Islet precursor cell (in vitro differentiated cells): ENCODE measurements around the gene MEIOC.
"Not testable (repeated sequence)": the region's sequence is repeated elsewhere in the genome, so short reads cannot be mapped to it uniquely, and the experiment has no call there.

Experiments
- DNase-seq: peaks from one replicate; pipeline ENCODE4 v3.0.0-alpha.2; 2018

MEIOC gene

DNA sequence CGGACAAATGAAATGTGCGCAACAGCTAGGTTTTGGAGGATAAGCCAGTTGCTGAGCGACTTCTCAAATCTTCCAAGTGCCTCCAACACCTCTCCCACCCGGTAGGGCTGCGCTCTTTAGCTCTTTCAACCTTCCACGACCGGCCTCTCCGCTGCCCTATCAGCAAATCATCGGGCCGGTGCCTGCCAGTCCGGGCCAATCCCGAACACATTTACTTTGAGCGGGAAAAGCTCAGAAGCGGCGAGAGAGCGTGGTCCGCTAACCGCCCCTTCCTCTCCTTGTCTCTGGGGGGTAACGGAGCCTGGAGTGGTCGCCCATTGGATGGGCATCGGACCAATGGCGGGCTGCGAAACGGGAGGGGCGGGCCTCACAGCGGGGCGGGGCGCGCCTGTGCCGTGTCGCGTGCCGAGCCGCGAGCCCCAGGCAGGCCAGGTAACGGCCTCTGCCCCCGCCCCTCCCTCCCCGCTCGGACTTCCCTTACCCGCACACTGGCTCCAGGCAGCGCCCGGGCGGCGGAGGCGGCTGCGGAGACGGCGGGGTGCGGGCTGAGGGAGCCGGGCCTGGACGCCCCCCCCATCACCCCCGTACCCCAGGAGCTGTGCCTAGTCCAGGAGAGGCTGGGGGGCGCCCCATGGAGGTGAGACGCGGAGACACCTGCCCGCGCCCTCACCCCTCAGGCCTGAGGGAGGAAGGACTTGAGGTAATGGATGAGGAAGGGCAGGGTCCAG lies at the start of gene MEIOC:
MEIOC (plus strand) TSS at position 486 of the 728 bp plus-strand sequence; CDS start at position 632, 146 bp downstream.
- peak; percentile 88 for DNase-seq

DNA sequence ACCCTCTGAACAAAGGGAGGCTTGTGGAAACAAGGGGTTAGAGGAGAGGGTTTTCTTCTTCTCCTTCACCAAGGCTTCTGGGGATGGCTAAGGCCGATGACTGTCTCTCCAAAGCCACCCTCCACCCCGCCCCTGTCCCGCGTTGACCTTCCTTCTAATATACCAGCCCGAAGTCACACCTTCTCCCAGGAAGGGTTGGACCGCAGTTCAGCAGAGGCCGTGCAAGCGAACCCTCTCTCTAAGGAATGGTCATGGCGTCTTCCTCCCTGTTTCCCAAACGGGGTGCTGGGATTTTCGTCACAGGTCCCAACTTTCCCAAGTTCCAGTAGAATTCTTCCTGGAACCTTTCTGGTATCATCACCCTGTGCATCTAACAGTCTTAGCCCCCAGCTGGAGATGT lies 49.6 kb upstream of the MEIOC start:
- DNase-seq, result no peak

DNA sequence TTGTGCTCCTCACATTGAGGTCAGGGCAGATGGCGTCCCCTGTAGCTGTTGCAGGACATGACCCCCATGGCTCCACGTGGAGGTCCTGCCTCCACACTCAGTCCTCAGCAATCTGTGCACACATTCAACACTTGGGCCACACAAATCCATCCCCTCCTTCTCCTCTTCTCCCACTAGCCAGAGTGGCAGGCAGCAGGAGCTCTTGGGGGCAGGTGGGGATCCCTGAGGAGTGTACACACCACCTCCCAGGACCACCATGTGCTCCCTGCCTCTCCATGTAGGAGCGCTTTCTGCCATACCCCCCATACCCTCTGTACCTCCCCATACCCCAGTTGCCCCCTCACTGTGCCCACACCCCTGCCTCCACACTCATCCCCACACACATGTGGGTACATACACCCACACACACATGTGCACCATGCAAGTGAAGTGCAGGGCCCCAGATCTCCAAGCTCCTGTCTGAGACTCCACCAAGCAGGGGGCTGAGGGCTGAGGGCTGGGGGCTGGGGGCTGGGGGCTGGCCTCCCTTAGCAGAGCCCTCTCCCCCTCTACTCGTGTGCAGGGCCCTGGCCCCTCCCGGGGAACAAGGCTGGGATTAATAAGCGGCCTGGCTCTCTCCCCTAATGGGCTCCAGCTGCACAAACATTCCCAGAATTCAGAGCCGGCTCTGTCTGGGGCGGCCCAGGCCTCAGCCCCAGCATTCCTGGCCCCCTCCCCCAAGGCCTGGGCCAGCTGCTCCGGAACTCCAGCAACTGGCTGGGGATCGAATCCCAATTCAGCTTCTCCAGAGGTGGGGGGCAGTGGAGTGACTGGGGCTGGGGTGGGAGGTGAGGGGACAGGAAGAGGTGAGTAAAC lies 48.2 kb upstream of the MEIOC start:
- DNase-seq, result peak; percentile 96

DNA sequence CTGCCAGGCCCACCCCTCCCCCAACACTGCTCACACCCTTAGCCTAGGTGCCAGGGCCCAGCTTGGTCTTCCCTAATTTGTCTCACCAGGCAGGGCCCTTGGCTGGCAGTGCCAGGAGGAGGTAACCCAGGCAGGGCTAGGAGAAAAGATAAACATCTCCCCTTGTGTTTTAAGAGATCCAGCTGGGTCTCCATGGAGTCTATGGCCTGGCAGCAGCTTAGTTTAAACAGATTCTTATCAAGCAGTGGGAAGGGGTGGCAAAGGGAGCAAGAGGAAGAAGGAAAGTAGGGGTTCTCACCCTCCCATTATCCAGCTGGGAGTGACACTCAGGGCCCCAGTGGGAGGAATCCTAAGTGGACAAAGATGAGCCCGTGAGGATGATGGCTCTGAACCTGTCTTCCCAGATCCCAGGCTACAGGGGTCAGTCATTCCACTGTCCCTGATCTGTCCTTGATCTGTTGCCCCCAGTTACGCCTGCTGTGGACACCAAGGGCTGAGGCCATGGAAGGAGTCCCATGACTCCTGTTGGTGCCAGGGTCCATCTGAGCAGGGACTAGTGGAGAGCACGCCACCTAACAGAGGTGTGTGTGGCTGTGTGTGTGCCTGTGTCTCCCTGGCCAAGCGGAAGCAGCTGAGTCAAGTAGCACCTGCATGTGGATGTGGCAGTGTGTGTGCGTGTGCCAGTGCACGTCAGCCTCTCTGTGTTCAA lies 47.4 kb upstream of the MEIOC start:
- peak; percentile 64 for DNase-seq

DNA sequence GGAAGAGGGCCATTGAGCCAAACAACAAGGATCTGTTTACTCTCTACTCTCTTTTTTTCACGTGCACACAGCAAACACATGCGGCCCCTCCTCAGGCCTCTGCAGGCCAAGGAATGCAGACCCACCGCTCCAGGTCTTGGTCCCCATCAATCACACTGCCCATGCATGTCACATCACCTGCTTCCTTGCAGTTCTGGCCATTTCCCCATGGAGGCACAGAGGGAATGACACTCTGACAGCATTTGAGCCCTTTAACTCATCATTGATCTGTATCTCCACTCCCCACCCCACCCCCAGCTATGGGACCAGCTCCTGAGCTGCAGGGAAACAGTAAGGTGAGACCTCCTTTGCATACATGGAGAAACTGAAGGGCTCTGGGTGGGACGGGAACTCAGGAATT lies 45.9 kb upstream of the MEIOC start:
- DNase-seq, result peak; percentile 96

DNA sequence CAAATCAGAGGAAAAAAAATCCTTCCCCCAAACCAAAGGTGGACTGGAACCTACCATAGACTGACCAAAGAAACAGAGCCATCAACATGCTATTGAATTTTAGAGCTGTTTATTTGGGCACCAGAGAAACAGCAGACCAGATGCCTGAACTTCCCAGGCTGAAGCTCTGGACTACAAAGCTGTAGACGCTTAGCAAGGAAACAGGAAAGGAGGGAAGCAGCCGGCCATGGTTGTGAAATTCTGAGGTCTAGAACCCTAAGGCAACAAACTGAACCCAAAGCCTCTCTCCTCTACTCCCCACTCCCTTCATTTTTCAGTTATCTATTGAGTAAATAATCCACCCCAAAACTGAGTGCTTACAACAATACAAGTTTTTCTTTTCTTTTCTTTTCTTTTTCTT lies 45.4 kb upstream of the MEIOC start:
- no peak for DNase-seq

DNA sequence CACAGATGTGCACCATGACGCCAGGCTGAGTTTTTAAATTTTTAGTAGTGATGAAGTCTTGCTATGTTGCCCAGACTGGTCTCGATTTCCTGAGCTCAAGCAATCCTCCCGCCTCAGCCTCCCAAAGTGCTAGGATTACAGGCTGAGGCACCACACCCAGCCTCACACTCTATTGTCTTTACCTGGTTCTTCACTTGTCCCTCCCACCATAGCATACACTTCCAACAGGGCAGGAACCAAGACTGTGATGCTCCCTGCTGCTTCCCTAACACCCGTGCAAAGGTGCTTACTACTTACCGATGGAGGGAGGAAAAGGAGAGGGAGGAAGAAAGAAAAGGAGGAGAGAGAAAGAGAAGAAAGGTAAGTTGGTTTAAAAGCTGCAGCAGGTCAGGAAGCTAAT lies 41.4 kb upstream of the MEIOC start:
- no peak for DNase-seq

DNA sequence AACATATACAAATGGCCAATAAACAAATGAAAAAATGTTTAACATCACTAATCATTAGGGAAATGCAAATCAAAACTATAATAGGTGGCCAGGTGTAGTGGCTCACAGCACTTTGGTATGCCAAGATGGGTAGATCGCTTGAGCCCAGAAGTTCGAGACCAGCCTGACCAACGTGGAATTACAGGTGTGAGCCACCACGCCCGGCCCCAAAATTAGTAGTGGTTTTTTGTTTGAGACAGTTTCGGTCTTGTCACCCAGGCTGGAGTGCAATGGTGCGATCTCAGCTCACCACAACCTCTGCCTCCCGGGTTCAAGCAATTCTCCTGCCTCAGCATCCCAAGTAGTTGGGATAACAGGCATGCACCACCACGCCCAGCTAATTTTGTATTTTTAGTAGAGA lies 37.6 kb upstream of the MEIOC start:
- DNase-seq, result not testable (repeated sequence)

DNA sequence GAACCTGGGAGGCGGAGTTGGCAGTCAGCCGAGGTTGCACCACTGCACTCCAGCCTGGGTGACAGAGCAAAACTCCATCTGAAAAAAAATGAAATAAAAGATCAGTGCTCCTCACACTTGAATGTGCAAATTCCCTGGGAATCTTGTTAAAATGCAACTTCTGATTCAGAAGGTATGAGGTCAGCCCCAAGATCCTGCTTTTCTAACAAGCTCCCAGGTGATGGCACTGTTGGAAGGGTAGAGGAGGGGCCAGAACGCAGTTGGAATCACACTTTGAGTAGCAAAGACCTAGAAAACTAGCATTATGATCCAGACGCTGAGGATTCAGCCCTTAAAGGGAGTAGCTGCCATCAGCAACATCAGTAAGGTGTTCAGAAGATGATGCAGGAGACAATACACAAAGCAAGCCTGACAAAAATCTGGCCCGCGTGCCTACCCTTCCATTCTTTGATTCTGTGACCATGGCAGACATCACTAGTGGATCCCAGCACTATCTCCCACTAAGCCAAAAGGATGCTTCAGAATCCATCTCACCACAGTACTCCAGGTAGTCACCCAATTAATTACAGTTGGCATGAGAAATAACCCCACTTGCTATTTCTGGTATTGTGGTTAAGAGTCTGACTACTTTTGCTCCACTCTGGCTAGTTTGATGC lies 33.1 kb upstream of the MEIOC start:
- no peak for DNase-seq

DNA sequence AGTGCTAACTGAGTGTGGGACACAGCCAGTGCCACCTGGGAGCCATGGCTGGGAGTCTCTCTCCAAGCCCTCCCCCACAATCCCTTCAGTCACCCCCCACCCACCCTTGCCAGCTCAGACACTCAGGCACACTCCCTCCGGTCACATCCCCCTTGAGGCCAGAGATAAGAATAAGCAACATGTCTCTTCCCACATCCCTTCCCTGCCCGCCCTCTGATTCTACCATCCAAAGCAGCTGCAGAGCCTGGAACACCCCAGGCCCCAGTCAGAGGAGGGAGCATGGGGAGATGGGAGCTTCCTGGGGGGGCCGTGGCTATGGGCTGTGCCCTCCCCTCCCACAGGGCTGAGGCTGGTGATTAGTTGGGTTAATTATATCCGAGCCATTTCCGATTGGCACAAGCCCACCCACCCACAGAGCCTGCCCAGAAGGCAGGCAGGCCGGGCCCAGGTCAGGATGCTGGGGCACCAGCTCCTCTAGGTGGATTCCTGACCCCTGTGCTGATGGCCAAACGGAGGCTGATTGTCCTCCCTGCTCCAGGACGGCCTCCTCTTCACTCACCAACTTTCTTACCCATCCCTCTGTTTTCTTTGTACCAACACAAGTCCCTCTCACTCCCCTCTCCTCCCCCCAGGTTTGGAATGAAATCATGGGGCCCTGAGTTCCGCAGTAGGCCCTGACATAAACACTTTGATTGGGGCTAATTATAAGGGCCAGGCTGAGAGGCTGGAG lies 28.6 kb upstream of the MEIOC start:
- DNase-seq, result no peak

DNA sequence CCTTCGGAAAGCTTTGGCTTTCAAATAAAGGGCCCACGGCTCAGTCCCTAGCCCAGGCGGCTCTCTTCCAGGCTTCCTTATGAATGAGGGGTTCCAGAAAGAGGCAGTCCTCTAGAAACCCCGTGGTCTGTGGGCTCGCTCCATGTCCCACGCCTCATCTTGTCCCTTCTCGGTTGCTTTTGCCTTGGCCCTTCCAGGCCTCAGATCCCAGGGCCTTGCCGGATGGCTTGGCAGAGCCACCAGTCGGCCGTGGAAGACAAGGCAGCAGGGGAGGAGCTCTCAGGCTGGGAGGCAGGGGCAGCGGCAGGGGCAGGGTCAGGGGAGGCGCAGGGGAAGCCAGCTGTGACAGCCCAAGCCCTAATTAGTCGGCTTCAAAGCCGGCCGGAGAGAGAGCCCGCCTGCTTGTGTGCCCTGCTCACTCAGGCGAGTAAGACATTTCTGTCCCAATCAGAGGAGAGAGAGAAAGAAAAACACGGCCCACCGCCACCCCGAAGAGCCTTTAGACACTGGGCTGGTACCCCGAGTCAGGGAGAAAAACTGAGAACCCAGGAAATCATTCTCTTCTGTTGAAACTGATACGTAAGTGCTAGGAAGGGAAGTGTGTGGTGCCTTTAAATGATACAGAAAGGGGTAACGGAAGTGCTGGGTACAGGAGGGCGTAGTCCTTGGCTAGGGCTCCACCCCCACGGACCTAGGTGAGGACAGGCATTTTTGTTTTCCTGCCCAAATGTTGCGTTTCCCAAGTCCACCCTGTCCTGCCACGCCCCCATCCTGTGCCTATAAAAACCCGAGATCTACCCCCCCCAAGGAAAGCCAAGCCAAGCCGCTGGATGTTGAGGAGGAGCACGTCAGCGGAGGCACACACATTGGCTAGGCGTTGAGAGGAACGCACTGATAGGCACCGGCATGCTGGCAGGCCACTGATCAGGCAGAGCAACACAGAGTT lies 27.8 kb upstream of the MEIOC start:
- peak; percentile 97 for DNase-seq

DNA sequence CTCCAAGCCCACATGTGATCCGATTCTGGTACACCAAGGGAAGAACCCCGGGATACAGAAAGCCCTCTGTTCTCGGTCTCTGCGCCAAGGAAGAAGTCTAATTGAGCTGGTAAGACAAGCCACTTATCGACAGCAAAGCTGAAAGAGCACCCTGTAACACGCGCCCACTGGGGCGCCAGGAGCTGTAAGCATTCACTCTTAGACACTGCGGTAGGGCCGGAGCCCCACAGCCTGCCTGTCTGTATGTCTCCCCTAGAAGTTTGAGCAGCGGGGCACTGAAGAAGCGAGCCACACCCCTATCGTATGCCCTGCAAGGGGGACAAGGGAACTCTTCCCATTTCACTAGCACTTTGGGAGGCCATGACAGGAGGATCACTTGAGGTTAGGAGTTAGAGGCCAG lies 27.0 kb upstream of the MEIOC start:
- no peak for DNase-seq

DNA sequence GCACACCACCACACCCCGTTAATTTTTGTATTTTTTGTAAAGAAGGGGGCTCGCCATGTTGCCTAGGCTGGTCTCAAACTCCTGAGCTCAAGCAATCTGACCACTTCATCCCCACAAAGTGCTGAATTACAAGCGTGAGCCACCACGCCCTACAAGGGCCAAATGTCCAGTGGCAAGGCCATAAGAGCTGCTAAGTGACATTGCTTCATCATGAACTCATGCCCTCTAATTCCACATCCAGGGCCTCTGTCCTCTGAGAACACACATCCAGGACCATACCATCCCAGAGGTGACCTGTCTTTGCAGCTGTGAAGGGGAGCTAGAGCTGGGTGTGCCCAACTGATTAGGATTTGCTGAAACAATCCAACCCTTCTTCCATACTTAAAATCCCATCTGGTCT lies 25.6 kb upstream of the MEIOC start:
- DNase-seq, result no peak

DNA sequence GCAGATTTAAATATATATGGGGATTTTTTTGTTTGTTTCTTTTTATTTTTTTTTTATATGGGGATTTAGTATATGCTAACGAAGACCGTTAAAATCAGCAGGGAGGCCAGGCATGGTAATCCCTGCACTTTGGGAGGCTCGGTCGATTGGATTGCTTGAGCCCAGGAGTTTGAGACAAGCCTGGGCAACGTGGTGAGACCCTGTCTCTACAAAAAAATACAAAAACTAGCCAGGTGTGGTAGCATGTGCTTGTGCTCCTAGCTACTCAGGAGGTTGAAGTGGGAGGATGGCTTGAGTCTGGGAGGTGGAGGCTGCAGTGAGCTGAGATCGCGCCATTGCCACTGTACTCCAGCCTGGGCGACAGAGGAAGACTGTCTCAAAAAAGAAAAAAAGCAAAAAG lies 22.3 kb upstream of the MEIOC start:
- DNase-seq, result no peak

DNA sequence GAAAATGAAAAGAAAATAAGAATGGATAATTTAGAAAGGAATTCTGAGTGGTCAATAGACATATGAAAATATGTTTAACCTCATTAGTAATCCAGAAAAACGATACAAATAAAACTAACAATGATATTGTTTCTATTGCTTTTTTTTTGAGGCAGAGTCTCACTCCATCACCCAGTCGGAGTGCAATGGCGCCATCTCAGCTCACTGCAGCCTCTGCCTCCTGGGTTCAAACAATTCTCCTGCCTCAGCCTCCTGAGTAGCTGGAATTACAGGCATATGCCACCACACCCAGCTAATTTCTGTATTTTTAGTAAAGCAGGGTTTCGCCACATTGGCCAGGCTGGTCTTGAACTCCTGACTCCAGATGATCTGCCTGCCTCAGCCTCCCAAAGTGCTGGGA lies 21.9 kb upstream of the MEIOC start:
- not testable (repeated sequence) for DNase-seq

DNA sequence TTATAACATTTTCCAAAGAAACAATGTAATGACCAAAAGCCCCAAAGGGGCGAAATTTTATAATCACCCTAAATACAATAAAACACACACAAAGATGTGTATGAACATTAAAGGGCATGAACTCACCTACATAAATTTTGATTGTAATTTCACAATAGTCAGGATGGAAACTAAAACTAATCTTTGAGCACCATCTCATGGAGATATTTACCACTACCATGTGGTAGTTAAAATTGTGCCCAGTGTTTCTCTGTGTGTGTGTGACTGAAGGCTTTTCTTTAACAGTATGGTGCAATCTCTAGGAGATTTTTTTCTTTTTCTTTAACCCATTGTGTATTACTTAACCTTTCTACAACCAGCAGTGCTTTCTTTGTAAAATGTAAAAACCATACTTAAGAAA lies 19.7 kb upstream of the MEIOC start:
- DNase-seq, result no peak

DNA sequence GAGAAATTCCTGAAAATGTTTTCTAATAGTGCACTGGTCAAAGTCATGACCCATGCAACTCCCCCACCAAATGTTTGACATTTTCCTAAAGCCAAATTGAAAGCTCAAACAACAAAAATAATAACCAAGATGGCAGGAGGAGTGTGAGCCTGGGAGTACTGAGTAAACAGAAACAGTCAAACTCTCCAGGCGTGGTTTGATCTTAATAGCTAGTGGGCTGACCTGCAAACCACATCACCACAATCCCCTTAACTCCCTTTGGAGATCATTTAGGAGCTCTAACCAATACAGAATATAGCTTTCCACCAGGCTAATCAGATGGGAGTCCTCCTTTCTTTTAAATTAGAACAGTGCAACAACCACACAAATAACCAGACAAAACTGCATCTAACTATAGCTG lies 19.2 kb upstream of the MEIOC start:
- no peak for DNase-seq

DNA sequence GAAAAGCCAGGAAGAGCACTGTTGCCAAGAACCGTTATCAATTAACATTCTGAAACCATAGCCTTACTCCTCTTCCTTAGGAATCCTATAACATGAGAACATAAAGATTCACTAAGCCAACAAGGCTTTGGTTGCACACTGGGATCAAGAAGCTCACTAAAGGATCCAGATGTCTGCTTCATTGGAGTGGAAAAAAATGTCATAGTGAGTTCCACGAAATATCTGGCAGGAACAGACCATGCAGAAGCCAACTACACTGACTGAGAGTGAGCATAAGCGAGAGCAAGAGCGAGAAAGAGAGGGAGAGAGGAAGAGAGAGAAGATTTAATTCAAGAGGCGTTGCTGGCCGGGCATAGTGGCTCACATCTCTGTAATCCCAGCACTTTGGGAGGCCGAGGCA lies 13.4 kb upstream of the MEIOC start:
- DNase-seq, result no peak

DNA sequence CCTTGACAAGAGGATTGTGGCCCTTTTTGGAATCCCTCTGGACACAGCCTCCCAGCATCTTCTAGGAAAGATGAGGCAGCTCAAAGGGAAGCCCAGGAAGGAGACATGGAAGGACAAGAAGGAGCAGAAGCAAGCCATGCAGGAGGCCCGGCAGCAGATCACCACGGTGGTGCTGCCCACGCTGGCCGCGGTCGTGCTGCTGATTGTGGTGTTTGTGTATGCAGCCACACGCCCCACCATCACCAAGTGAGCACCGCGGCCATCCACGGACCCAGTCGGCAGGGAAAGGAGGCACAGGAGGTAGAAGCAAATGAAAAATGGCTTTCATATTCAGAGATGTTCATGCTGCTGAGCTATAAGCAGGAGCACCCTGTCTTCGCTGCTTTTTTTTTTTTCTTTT lies 10.9 kb upstream of the MEIOC start:
- no peak for DNase-seq

DNA sequence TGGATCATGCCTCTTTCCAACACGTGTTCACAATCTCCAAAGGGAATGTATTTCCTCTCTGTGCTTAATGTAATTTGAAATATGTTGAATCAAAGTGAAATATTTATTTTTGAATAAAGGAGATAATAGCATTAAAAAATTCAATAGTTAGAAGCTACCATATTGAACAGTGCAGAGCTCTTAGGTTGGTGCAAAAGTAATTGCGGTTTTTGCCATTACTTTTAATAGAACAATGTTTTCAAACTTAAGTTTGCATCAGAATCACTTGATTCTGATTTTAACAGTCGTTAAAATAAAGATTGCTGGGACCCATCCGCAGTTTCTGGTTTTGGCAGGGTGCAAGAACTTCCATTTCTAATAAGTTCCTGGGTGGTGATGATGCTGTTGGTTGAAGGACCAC lies 10.0 kb upstream of the MEIOC start:
- no peak for DNase-seq

DNA sequence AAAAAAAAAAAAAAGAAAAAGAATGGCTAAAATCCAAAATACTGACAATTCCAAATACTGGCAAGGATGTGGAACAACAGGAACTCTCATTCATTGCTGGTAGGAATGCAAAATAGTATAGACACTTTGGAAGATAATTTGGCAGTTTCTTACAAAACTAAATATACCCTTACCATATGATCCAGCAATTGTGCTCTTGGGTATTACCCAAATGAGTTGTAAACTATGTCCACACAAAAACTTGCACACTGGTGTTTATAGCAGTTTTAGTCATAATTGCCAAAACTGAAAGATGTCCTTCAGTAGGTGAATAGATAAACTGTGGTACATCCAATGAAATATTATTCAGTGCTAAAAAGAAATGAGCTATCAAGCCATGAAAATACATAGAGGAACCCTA lies 8.5 kb upstream of the MEIOC start:
- no peak for DNase-seq
